ENCODE data around the gene NREP.

The NREP gene

DNA sequence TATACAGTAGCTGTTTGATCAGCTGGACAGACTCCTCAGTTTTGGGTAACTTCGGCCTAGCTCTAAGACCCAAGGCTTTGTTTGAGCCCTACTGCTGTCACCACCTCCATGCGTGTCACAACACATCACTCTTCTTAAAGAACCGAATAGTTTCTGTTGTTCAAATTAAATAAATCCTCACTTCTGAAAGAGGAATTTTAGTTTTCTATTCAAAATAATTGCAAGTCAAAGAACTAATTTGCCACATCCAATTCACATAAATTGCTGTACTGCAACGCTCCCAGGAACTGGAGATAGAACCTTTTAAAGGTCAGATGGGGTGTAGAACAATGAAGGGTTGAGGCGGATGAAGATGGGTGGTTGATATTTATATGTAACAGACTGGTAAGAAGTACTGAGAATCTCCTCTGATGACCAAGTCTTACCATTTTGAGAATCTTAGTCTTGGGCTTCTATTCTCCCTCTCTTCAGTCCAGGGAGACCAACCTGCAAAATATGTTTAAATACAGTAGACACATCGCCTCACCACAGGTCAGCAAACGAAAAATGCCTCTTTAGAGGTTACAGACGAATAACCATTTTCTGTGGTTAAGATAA is 1.6 kb downstream of the NREP start:
- TF ChIP-seq GATA3 (IDR thresholded peaks at IDR 0.05; ENCODE audit: low read depth, low read length) (no peak), GATA2 (IDR thresholded peaks at IDR 0.05; ENCODE audit: low read depth, low read length) (no peak)

DNA sequence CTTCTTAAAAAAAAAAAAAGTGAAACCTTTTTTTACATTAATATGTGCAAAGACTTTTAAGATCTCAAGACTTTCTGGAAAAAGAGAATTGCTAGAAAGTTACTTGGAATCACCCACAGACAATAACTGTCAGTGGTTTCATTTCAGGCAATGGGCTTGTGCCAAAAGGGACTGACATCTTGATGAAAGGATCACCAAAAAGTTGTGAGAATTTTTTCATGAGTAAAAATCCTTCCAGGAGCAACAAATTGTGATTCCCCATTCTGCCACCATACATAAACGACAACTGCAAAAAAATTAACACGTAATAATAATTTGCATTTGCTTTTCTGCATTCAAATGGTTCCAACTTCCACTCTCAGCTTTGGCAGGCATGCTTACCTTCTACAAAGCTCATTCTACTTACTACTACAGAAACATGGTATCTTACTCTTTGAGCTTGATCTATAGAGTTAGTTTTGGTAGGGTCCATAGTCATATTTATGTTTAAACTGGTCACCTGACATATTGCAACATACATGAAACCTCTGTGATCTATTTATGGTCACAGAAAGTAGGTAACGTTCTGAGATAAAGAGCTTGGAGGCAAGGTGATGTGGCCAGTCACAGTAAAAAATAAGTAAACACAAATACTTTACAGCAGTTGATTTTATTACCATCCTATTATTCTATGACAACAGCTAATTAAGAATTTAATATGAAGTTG is 3.0 kb downstream of the NREP start:
- TF ChIP-seq GATA3 (IDR thresholded peaks at IDR 0.05; ENCODE audit: low read depth, low read length): no peak
- TF ChIP-seq GATA2 (IDR thresholded peaks at IDR 0.05; ENCODE audit: low read depth, low read length): no peak

DNA sequence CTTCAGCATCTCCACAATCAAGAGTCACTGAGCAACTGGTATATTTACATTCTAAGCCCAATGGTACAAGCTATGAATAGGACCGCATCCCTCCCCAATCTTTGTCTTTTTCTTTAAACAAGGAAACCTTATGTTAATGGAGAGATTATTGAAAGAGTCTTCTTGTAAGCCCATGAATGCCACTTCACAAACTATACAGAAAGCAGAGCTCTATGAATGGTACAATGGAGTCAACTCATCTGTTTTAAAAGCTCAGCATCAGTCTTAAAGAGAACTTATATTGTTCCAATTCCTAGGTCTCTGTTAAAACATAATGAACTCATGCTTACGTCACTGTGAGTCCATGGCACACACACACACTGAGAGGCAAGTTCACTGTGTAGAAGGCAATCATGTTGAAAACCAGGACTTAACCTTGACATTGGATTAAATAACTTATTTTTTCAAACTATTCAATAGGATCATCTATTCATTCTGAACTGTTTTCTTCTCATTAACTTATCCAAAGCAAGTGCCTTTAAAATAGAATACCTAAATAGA is 4.5 kb downstream of the NREP start:
- TF ChIP-seq GATA2 (IDR thresholded peaks at IDR 0.05; ENCODE audit: low read depth, low read length) (no peak), GATA3 (IDR thresholded peaks at IDR 0.05; ENCODE audit: low read depth, low read length) (no peak)

DNA sequence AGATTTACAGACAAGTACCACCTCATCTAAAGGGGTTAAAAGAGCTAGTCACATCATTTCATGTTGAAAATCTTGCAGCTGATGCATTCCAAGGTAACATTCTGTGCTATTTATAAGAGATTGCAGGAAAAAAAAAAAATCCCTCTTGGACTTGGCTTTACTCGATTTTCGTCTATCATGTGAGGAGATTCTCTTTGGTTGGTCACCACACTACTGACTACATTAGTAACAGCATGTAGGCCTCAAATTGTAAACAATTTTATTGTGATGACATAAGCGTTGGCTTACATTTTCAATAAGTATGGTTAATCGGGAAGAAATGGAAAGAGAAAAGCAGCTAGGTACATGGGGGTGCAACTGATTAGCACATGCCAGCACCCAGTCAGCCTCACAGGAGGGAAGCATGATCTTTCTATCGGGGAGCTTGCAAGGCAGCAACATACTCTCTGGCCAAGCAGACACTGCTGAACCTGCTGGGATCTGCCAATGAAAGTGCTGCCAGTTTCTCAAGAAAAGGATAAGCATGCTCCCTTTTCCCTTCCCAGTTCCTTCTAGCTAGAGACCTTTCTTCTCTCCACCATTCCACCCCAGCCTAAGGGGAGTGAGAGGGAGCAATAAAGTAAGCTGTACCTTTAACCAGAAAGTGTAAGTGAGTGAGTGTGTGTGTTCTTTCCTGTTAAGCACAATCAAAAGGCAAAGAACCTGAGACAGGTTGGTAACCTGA is 7.5 kb downstream of the NREP start:
- TF ChIP-seq GATA3 (IDR thresholded peaks at IDR 0.05; ENCODE audit: low read depth, low read length) (no peak), GATA2 (IDR thresholded peaks at IDR 0.05; ENCODE audit: low read depth, low read length) (no peak)

DNA sequence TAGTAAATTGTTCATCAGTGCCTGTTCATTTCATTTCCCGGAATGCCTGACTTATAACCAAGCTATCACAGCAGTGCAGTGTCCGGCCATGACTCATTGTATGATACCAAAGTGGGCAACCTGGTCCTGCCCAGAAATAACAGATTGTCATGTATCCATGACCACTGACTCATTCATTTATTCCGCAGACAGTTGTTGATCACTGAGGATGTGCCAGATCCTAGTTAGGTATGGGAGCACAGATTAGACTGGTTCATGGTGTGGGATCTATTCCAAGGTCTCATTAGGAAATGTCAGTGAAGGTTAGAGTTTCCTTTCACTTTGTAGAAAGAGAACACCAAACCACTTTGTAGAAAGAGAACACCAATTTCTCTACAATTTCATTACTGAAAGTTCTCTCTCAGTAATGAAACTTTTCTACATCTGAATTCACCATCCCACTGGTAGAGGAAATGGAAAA is 8.7 kb downstream of the NREP start:
- TF ChIP-seq GATA2 (IDR thresholded peaks at IDR 0.05; ENCODE audit: low read depth, low read length) (no peak), GATA3 (IDR thresholded peaks at IDR 0.05; ENCODE audit: low read depth, low read length) (no peak)

DNA sequence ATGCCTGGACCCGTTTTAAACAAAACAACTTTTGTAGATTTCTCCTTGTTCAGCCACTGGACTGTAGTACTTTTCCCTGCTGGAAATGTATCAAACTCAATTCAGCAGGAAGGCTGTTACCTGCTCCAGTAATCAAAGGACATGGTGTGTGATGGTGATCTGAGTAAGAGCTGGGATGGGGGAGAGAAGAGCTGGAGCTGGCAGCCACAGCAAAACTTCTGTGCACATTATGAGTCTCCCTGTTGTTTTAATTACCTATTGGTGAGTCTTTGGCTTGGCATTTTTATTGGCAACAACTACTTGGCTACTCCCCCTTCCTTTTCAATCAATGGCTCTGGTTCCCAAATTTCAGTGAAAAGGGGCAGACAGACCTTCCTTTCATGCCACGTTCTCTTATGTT is 9.7 kb downstream of the NREP start:
- TF ChIP-seq GATA3 (IDR thresholded peaks at IDR 0.05; ENCODE audit: low read depth, low read length) (no peak), GATA2 (IDR thresholded peaks at IDR 0.05; ENCODE audit: low read depth, low read length) (no peak)

DNA sequence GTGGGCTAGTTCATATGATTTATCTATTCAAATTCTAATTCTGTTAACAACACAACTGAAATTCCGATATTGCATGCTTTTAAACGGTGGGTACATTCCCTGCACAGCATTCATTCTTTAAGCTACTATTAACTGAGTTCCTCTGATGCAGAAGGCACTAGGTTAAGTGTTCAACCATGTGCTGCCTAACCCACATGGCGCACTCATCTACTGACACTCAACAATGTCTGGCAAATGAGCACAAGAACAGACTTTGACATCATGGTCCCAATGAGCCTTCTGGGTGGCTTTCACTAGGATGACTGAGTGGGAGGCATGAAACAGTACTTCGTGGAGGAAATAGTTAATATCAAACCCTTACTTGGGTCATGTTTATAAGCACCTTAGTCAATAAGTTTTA is 10.2 kb downstream of the NREP start:
- no peak for TF ChIP-seq GATA2 (IDR thresholded peaks at IDR 0.05; ENCODE audit: low read depth, low read length)

DNA sequence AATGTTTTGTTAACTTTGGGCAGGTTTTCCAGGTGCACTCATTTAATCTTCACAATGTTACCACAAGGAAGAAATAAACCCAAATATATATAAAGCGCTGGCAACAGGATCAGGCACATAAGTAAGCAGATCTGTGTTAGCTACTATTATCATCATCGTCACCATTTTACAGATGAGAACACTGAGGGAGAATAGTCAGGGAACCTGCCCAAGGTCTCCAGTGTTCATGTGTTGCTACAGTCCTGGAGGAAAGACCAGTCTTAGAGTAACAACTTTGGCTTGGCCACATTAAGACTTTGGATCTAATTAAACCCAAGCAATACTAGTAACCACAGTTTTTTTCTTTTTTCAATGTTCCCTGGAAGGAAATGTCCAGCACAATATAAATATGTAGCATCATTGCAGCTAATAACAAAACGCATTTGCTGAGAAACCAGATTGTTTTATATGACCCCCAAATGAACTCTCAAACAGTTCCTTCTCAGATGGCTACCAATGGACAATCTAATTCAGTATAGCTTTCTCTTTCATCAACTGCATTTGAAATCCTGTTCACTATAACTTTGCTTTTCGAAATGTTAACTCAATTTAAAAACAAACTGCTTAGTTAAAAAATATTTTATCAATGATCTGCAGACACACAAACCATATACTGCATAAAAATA is 11.8 kb downstream of the NREP start:
- TF ChIP-seq GATA3 (IDR thresholded peaks at IDR 0.05; ENCODE audit: low read depth, low read length) (no peak), GATA2 (IDR thresholded peaks at IDR 0.05; ENCODE audit: low read depth, low read length) (no peak)

DNA sequence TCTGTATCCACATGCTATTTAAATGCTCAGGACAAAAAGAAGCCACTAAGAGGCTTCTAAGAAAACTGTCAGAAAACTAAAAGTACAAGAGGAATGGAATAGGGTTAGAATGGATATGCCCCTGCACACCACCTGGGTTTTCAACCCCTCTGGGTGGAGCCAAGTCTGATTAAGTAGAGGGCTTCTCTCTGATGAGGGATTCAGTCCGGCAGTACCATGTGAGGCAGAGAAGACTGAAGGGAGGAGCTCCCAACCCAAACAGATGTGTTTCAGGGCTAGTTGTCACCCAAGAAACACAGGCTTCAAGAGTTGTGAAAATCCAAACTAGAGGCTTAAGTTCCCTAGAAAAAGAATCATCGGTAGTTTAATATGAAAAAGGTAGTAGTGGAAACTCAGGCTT is 12.5 kb downstream of the NREP start:
- TF ChIP-seq GATA2 (IDR thresholded peaks at IDR 0.05; ENCODE audit: low read depth, low read length) (no peak), GATA3 (IDR thresholded peaks at IDR 0.05; ENCODE audit: low read depth, low read length) (no peak)

DNA sequence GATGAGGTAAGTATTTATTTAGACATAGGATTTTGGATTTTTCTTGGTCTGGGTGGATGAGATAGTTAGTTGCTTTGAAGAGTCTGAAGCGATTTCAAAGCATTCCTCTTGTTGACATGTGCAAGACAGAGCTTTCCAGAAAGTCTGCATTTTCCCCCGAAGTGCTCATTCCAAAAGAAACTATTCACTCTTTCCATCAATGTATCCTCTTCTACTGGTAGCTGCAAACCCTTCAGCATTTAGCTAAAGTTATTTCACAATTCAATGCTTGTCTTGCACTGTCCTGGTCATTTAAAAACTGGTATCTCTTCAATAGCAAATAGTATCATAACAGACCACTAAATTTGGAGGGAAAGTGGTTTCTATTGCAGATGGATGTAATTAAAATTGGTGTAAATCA is 13.0 kb downstream of the NREP start:
- no peak for TF ChIP-seq GATA3 (IDR thresholded peaks at IDR 0.05; ENCODE audit: low read depth, low read length)
- TF ChIP-seq GATA2 (IDR thresholded peaks at IDR 0.05; ENCODE audit: low read depth, low read length): no peak

DNA sequence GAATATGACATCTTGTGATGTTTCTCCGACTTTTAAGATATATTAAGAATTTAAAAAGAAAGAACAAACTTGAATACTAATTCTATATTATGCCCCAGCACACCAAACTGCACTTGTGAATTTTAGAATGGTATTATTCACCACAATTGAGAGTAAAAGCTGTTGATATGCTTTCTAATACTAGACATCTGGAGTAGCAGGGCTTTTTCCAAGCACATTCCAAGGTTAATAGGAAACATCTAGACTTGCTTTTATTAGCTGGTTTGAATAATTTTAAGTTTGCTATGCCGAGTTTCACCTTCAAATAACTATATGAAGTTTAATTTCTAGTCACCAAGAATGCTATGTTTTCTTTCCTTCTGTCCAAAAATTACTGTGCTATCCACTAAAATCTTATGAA is 13.5 kb downstream of the NREP start:
- TF ChIP-seq GATA2 (IDR thresholded peaks at IDR 0.05; ENCODE audit: low read depth, low read length) (no peak), GATA3 (IDR thresholded peaks at IDR 0.05; ENCODE audit: low read depth, low read length) (no peak)

DNA sequence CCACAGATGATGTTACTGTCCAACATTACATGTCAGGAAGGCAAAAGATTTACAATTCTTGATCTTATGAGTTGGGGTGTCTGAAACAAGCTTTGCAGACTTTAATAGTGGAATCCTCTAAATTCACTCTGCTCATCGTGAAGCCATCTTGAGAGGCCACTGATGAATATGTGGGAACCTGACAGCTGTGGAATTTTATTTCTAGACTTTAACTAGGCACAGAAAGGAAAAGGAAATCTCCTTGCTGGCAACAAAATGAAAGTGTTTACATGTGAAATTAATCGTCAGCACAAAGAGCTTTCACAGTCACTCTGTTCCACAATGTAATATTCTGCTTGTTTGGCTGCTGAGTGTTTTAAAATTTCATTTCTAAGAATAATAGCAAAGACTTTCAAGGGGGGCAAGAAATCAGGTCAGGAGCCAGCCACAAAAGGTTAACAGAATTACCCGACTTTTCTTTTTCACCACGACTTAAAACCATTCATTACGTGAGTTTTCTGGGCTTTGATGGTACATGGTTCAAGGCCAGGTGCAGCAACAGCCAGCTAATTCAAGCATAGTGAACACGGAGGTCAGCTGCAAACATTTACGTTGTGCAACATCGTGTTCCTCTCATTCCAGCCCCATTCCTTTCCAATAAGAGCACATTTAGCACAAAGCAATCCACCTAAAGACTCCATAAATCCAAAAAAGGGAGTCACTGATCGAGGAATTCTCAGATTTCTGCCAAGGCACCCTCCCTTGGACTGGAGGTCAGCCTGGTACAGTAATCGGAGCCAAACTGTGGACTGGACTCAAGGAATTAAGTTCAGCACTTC is 14.6 kb downstream of the NREP start:
- no peak for TF ChIP-seq GATA3 (IDR thresholded peaks at IDR 0.05; ENCODE audit: low read depth, low read length)
- TF ChIP-seq GATA2 (IDR thresholded peaks at IDR 0.05; ENCODE audit: low read depth, low read length): no peak

DNA sequence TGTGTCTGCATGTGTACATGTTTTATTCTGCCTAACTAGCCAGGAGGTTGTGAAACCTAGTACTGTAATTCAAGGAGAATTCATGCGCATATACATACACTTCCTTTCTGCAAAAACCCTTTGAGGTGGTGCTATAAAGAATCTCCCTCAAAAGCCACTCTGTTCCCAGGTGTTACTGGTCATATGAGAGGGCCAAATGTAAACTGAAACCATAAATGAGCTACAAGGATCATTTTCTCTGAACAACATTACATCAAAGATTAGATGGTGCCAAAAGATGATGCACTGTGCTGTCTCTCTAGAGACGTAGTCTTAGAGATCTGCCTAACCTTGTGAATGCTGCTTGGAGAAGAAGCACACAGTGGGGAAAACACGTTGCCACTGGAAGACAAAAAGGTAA is 15.7 kb downstream of the NREP start:
- TF ChIP-seq GATA3 (IDR thresholded peaks at IDR 0.05; ENCODE audit: low read depth, low read length) (no peak), GATA2 (IDR thresholded peaks at IDR 0.05; ENCODE audit: low read depth, low read length) (no peak)
